Loucy (cell line): ENCODE data around the gene FCGR2B.
A peak's percentile ranks its signal among the peaks of the same experiment; 100 is the strongest.
"Not testable (repeated sequence)": the region's sequence is repeated elsewhere in the genome, so short reads cannot be mapped to it uniquely, and the experiment has no call there.

Experiments
- H2AFZ ChIP-seq: fragments of 200-600 bp; sonication (generic); 2 replicates; pipeline ENCODE4 v1.6.0; 2016; ENCODE audit warnings: antibody characterized with exemption, mild to moderate bottlenecking, low read length, moderate library complexity
- H3F3A ChIP-seq: fragments of 200-600 bp; 2 replicates; pipeline ENCODE4 v1.6.0; 2016; ENCODE audit warnings: antibody characterized with exemption, low read depth, mild to moderate bottlenecking
- H3K27me3 ChIP-seq: fragments of 200-600 bp; sonication (generic); 2 replicates; pipeline ENCODE4 v1.6.1; 2014; ENCODE audit warnings: low read length, mild to moderate bottlenecking; ENCODE audit not compliant: insufficient read depth, poor library complexity, severe bottlenecking
- H3K36me3 ChIP-seq: fragments of 200-600 bp; sonication (generic); 2 replicates; pipeline ENCODE4 v1.6.1; 2016; ENCODE audit warnings: low read length; ENCODE audit not compliant: insufficient read depth
- H3K4me1 ChIP-seq: fragments of 200-600 bp; sonication (generic); 2 replicates; pipeline ENCODE4 v1.5.1; 2014; ENCODE audit warnings: low read length, mild to moderate bottlenecking; ENCODE audit not compliant: insufficient read depth, poor library complexity, severe bottlenecking
- H3K4me2 ChIP-seq: fragments of 200-600 bp; sonication (generic); 2 replicates; pipeline ENCODE4 v1.6.0; 2014; ENCODE audit warnings: antibody characterized with exemption, low read length, low read depth, mild to moderate bottlenecking; ENCODE audit not compliant: poor library complexity, severe bottlenecking
- H3K4me3 ChIP-seq: fragments of 200-600 bp; sonication (generic); 2 replicates; pipeline ENCODE4 v1.5.1; 2014; ENCODE audit warnings: low read length, mild to moderate bottlenecking, mixed read lengths; ENCODE audit not compliant: poor library complexity, severe bottlenecking
- H3K79me2 ChIP-seq: fragments of 200-600 bp; sonication (generic); 2 replicates; pipeline ENCODE4 v1.6.1; 2014; ENCODE audit warnings: low read length; ENCODE audit not compliant: insufficient read depth
- H3K9ac ChIP-seq: fragments of 200-600 bp; sonication (generic); 2 replicates; pipeline ENCODE4 v1.6.0; 2014; ENCODE audit warnings: mild to moderate bottlenecking, low read depth, low read length, moderate library complexity; ENCODE audit not compliant: poor library complexity, severe bottlenecking
- H3K9me2 ChIP-seq: fragments of 200-600 bp; sonication (generic); replicated peaks from 2 replicates; pipeline ENCODE4 v1.6.1; 2016; ENCODE audit warnings: low read depth, low read length, mixed read lengths
- H3K9me3 ChIP-seq: fragments of 200-600 bp; sonication (generic); 2 replicates; pipeline ENCODE4 v1.6.1; 2014; ENCODE audit warnings: mild to moderate bottlenecking, antibody characterized with exemption, low read length, low read depth; ENCODE audit not compliant: insufficient read depth
- H4K20me1 ChIP-seq: fragments of 200-600 bp; sonication (generic); 2 replicates; pipeline ENCODE4 v1.6.0; 2014; ENCODE audit warnings: antibody characterized with exemption, low read length, mild to moderate bottlenecking; ENCODE audit not compliant: insufficient read depth, poor library complexity, severe bottlenecking
- EZH2phosphoT487 ChIP-seq: fragments of 200-600 bp; IDR thresholded peaks from 2 replicates; pipeline ENCODE4 v1.6.1; 2018; ENCODE audit warnings: antibody characterized with exemption, mild to moderate bottlenecking, moderate library complexity, borderline replicate concordance
- TF ChIP-seq, protein P1 (sequence below): fragments of 200-600 bp; sonication (generic); conservative IDR thresholded peaks from 2 replicates; pipeline ENCODE4 v1.5.1; 2014; ENCODE audit warnings: mild to moderate bottlenecking, antibody characterized with exemption, low read length

Gene FCGR2B

DNA sequence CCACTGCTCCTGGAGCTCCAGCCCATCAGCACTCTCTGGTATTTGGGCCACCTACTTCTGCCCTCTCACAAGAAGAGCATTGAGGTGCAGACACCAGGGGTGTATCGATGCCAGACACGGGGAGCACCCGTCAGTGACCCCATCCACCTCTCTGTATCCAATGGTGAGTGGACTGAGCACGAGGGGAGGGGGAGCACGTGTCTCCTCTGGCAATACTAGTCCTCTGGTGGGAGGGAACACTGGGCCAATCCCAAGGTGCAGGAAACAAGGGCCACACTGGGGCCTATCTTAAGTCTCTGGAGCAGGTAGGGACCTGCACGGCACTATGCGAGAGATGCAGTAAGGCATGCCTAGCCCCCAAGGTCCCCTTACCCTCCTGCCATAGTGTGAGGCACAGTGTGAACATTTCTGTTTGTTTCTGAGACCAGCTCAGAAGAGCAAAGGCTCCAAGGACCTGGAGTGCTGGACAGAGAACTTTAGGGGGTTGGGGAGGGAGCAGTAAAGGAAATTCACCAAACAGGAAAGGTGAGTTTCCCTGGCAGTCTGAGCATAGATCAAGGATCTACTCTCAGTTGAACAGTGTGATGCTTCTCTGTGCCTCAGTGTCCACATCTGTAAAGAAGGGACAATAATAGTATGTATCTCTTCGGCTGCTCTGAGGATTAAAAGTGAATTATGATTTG lies 60.7 kb downstream of the FCGR2B start:
- no peaks in the 10 kb centered on the region for H3K36me3 ChIP-seq
- H2AFZ ChIP-seq: no peak overlapping the region
- no peak overlapping the region for H3K9ac ChIP-seq
- no peaks in the 10 kb centered on the region for H3K9me3 ChIP-seq
- peaks cover 16% of the 10 kb centered on the region for H3K4me1 ChIP-seq
- no peak for TF ChIP-seq EZH2phosphoT487
- TF ChIP-seq, protein P1, sequence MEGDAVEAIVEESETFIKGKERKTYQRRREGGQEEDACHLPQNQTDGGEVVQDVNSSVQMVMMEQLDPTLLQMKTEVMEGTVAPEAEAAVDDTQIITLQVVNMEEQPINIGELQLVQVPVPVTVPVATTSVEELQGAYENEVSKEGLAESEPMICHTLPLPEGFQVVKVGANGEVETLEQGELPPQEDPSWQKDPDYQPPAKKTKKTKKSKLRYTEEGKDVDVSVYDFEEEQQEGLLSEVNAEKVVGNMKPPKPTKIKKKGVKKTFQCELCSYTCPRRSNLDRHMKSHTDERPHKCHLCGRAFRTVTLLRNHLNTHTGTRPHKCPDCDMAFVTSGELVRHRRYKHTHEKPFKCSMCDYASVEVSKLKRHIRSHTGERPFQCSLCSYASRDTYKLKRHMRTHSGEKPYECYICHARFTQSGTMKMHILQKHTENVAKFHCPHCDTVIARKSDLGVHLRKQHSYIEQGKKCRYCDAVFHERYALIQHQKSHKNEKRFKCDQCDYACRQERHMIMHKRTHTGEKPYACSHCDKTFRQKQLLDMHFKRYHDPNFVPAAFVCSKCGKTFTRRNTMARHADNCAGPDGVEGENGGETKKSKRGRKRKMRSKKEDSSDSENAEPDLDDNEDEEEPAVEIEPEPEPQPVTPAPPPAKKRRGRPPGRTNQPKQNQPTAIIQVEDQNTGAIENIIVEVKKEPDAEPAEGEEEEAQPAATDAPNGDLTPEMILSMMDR: no peak
- H4K20me1 ChIP-seq: no peaks in the 10 kb centered on the region
- no peaks in the 10 kb centered on the region for H3K79me2 ChIP-seq
- no peak overlapping the region for H3K4me3 ChIP-seq
- no peaks in the 10 kb centered on the region for H3K9me2 ChIP-seq
- H3F3A ChIP-seq: 0 out of 2 replicates have a peak, but pooled peaks cover 4% of the 10 kb centered on the region
- H3K27me3 ChIP-seq: no peaks in the 10 kb centered on the region
- no peak overlapping the region for H3K4me2 ChIP-seq

DNA sequence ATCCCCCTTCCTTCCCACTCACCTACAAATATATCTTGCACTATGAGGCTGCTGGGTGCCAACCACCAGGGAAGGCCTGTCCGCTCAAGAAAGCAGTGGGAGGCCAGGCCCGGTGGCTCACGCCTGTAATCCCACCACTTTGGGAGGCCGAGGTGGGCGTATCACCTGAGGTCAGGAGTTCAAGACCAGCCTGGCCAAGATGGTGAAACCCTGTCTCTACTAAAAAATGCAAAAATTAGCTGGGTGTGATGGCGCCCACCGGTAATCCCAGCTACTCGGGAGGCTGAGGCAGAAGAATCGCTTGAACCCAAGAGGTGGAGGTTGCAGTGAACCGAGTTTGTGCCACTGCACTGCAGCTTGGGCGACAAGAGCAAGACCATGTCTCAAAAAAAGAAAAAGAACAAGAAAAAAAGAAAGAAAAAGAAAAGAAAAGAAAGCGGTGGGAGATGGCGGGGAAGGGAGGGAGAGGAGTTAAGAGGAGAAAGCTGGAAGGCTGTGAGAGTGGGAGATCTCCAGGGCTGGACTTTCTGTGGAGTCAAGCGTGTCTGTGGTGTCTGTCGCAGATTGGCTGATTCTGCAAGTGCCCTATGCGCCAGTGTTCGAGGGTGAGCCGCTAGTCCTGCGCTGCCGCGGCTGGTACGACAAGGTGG lies 62.4 kb downstream of the FCGR2B start:
- not testable (repeated sequence) for H3K36me3 ChIP-seq
- peak overlapping the region; percentile 93 for H3K9ac ChIP-seq

DNA sequence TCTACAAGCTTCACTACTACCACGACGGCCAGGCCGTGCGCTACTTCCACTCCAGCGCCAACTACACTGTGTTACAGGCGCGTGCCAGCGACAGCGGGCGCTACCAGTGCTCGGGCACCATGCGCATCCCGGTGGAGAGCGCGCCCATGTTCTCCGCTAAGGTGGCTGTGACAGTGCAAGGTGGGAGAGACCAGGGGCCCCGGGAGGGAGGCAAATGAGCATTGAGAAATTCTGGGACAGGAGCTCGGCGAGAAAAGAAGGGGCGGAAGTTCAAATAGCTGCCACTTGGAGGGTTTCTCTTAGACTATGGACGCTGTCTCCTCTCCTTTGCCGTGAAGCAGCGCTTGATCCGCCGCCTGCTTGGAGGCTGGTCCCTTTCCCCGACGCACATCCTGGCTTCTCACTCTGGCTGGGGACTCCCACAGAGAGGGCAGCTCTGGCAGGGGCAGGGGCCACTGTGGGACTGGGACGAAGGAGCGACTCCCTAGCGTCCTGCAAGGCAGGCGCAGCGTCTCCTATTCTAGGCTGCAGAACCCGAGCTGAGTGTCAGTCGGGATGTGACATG lies 63.0 kb downstream of the FCGR2B start:
- Histone ChIP-seq H4K20me1 (no peaks in the 10 kb centered on the region), H3K9ac (peak overlapping the region; percentile 93), H3K4me3 (peak overlapping the region; percentile 83), H3K9me2 (no peaks in the 10 kb centered on the region), H3F3A (0 out of 2 replicates have a peak, but pooled peaks cover 4% of the 10 kb centered on the region), H2AFZ (peak overlapping the region; percentile 68), H3K79me2 (no peaks in the 10 kb centered on the region), H3K4me2 (peak overlapping the region; percentile 93), H3K9me3 (no peaks in the 10 kb centered on the region), H3K36me3 (no peaks in the 10 kb centered on the region), H3K27me3 (no peaks in the 10 kb centered on the region), H3K4me1 (peaks cover 16% of the 10 kb centered on the region)
- no peak for TF ChIP-seq EZH2phosphoT487
- TF ChIP-seq, protein P1: 0 out of 2 replicates have a peak, but pooled peaks have one; percentile 9

More for the DNA sequence above, 62.4 kb downstream of the FCGR2B start:
- H3K9me3 ChIP-seq, H4K20me1 ChIP-seq, H3K79me2 ChIP-seq, H3F3A ChIP-seq, H3K27me3 ChIP-seq, H3K9me2 ChIP-seq: not testable (repeated sequence)
- Histone ChIP-seq H3K4me1 (peaks cover 16% of the 10 kb centered on the region), H2AFZ (0 out of 2 replicates have a peak overlapping the region, but pooled peaks have one; percentile 68), H3K4me3 (peak overlapping the region; percentile 83), H3K4me2 (peak overlapping the region; percentile 93)
